Endodermal cell (in vitro differentiated cells): ENCODE data around the gene MYO16. TPM values are rescaled to one million over a fixed set of nuclear protein-coding genes. Genes with fewer than 3 reads are reported as not detected.

Experiments
- DNase-seq: peaks from one replicate; pipeline ENCODE4 v3.0.0-alpha.2; 2017
- H3K27ac ChIP-seq: 2 replicates; pipeline ENCODE4 v1.5.1; 2013; ENCODE audit warnings: mild to moderate bottlenecking, low read depth, low read length, moderate library complexity
- H3K27me3 ChIP-seq: 2 replicates; pipeline ENCODE4 v1.6.1; 2013; ENCODE audit warnings: mild to moderate bottlenecking, low read length, moderate library complexity; ENCODE audit not compliant: insufficient read depth, control insufficient read depth, poor library complexity, severe bottlenecking
- H3K36me3 ChIP-seq: 2 replicates; pipeline ENCODE4 v1.7.0; 2013; ENCODE audit warnings: mild to moderate bottlenecking, low read length, moderate library complexity; ENCODE audit not compliant: control insufficient read depth, insufficient read depth
- H3K4me1 ChIP-seq: one replicate; pipeline ENCODE4 v1.7.0; 2013; ENCODE audit warnings: low read length; ENCODE audit not compliant: control insufficient read depth, insufficient read depth
- H3K4me3 ChIP-seq: 2 replicates; pipeline ENCODE4 v1.5.1; 2013; ENCODE audit warnings: mild to moderate bottlenecking, low read length, moderate library complexity
- H3K9ac ChIP-seq: 2 replicates; pipeline ENCODE4 v1.6.1; 2013; ENCODE audit warnings: mild to moderate bottlenecking, low read length, moderate library complexity; ENCODE audit not compliant: poor library complexity, severe bottlenecking; ENCODE audit errors: extremely low read depth
- H3K9me3 ChIP-seq: 2 replicates; pipeline ENCODE4 v1.6.1; 2013; ENCODE audit warnings: mild to moderate bottlenecking, low read length, moderate library complexity; ENCODE audit not compliant: control insufficient read depth
- H3K27ac Mint-ChIP-seq: 2 replicates; pipeline ENCODE4 v1.8.0; 2020; ENCODE audit warnings: mixed read lengths
- H3K27me3 Mint-ChIP-seq: 2 replicates; pipeline ENCODE4 v1.8.0; 2021; ENCODE audit warnings: mild to moderate bottlenecking, mixed read lengths; ENCODE audit not compliant: insufficient read depth
- H3K36me3 Mint-ChIP-seq: 2 replicates; pipeline ENCODE4 v1.8.0; 2020; ENCODE audit warnings: low read depth, mixed read lengths
- H3K4me1 Mint-ChIP-seq: 2 replicates; pipeline ENCODE4 v1.8.0; 2020; ENCODE audit warnings: mixed read lengths
- H3K4me3 Mint-ChIP-seq: 2 replicates; pipeline ENCODE4 v1.8.0; 2020; ENCODE audit warnings: mild to moderate bottlenecking, moderate library complexity, mixed read lengths
- H3K9me3 Mint-ChIP-seq: 2 replicates; pipeline ENCODE4 v1.8.0; 2020; ENCODE audit warnings: mild to moderate bottlenecking, mixed read lengths
- WGBS, 2 experiments: methylation state at CpG; one replicate each; pipeline versions ENCODE4 v1.1.5 to v1.1.7; 2013; ENCODE audit warnings: missing lambda C conversion rate in 2 of 2, mixed read lengths in 1 of 2; ENCODE audit not compliant: insufficient coverage in 1 of 2, insufficient read length in 1 of 2; 5-methylcytosine and 5-hydroxymethylcytosine counted together
- total RNA-seq, 2 donors: library from RNA; stranded (reverse); fragmentation: NEBNext Ultra II Directional in 1 of 2; extraction: Animal tissue kit (Norgen Biotek cat#: 25700) in 1 of 2; gene quantifications; 2 replicates in 1 of 2; 3 replicates in 1 of 2; pipeline ENCODE4 v1.2.1, GENCODE V29; 2021
- TF ChIP-seq, protein P1 (sequence below): fragments of 200-600 bp; sonication (generic); conservative IDR thresholded peaks from 2 replicates; pipeline ENCODE4 v1.5.0; 2021; ENCODE audit warnings: antibody characterized with exemption, mild to moderate bottlenecking

The MYO16 gene
- total RNA-seq, 2 donors from 2014 or later: 0.70 to 1.2 TPM

DNA sequence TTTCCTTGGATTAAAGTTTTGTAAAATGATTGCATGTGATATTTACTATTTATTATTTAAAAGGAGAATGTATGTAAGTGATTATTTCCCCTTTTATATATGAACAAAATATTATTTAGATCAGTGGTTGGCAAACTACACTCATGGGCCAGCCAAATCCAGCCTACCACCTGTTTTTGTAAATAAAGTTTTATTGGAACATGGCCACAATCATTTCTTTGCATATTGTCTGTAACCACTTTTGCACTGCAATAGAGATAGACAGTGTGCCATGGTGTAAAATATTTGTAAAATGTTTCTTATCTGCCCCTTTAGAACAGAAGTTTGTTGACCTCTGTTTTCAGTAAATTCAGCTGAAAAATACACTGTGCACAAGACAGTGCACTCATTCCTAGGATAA lies 426.4 kb downstream of the MYO16 start:
- Mint-ChIP-seq H3K4me1 (peaks cover 2% of the 10 kb centered on the region), H3K27ac (no peak overlapping the region), H3K27me3 (no peaks in the 10 kb centered on the region), H3K9me3 (no peaks in the 10 kb centered on the region), H3K36me3 (no peaks in the 10 kb centered on the region), H3K4me3 (no peak overlapping the region)
- H3K4me1 ChIP-seq: no peaks in the 10 kb centered on the region
- TF ChIP-seq, protein P1, sequence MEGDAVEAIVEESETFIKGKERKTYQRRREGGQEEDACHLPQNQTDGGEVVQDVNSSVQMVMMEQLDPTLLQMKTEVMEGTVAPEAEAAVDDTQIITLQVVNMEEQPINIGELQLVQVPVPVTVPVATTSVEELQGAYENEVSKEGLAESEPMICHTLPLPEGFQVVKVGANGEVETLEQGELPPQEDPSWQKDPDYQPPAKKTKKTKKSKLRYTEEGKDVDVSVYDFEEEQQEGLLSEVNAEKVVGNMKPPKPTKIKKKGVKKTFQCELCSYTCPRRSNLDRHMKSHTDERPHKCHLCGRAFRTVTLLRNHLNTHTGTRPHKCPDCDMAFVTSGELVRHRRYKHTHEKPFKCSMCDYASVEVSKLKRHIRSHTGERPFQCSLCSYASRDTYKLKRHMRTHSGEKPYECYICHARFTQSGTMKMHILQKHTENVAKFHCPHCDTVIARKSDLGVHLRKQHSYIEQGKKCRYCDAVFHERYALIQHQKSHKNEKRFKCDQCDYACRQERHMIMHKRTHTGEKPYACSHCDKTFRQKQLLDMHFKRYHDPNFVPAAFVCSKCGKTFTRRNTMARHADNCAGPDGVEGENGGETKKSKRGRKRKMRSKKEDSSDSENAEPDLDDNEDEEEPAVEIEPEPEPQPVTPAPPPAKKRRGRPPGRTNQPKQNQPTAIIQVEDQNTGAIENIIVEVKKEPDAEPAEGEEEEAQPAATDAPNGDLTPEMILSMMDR: no peak
- H3K9me3 ChIP-seq: no peaks in the 10 kb centered on the region
- no peaks in the 10 kb centered on the region for H3K27me3 ChIP-seq
- no peak overlapping the region for H3K9ac ChIP-seq
- H3K27ac ChIP-seq: no peak overlapping the region
- no peak for DNase-seq
- no peaks in the 10 kb centered on the region for H3K36me3 ChIP-seq
- no peak overlapping the region for H3K4me3 ChIP-seq

GRCh38 chr13:109058087-109058486 lies 428.7 kb downstream of the MYO16 start:
- H3K36me3 Mint-ChIP-seq: no peaks in the 10 kb centered on the region
- H3K27ac Mint-ChIP-seq: no peak overlapping the region
- Histone ChIP-seq H3K27ac (no peak overlapping the region), H3K9me3 (no peaks in the 10 kb centered on the region), H3K36me3 (no peaks in the 10 kb centered on the region), H3K4me1 (no peaks in the 10 kb centered on the region), H3K9ac (no peak overlapping the region), H3K27me3 (no peaks in the 10 kb centered on the region), H3K4me3 (no peak overlapping the region)
- DNase-seq: peak; percentile 52
- TF ChIP-seq, protein P1: no peak
- 69 to 74% methylated on average over 3 to 5 of the region's 5 CpGs for WGBS, 2 experiments
- no peaks in the 10 kb centered on the region for H3K9me3 Mint-ChIP-seq
- no peak overlapping the region for H3K4me3 Mint-ChIP-seq
- H3K4me1 Mint-ChIP-seq: peaks cover 2% of the 10 kb centered on the region
- H3K27me3 Mint-ChIP-seq: no peaks in the 10 kb centered on the region

DNA sequence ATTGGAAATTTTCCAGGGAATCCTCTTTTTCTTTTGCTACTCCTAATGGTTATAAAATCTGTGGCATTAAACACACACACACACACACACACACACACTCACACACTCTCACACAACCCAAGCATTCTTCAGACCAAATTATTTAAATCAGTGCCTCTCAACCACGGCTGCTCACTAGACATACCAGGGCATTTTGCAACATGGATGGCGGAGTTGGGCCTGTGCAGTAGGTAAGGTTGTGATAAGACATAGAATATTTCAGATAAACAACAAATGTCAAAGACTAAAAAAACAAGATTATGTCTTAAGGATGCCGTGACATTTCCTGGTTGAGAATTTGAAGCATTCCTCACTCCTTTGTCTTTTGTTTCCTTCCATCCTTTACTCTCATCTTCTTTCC lies 443.1 kb downstream of the MYO16 start:
- no peak overlapping the region for H3K4me3 ChIP-seq
- no peak overlapping the region for H3K27ac ChIP-seq
- H3K9me3 ChIP-seq: no peaks in the 10 kb centered on the region
- Mint-ChIP-seq H3K4me1 (peaks cover 4% of the 10 kb centered on the region), H3K9me3 (peaks cover 4% of the 10 kb centered on the region), H3K27me3 (no peaks in the 10 kb centered on the region), H3K36me3 (no peaks in the 10 kb centered on the region), H3K4me3 (no peak overlapping the region), H3K27ac (no peak overlapping the region)
- 81% methylated on average over 2 of the region's 3 CpGs; no CpG with 5 or more reads in 1 of the 2 experiments for WGBS, 2 experiments
- H3K36me3 ChIP-seq: no peaks in the 10 kb centered on the region
- TF ChIP-seq, protein P1: no peak
- no peaks in the 10 kb centered on the region for H3K27me3 ChIP-seq
- no peak for DNase-seq
- H3K4me1 ChIP-seq: no peaks in the 10 kb centered on the region
- H3K9ac ChIP-seq: no peak overlapping the region
